Endodermal cell (in vitro differentiated cells): ENCODE measurements around the gene UBE2D1. TPM values are rescaled to one million over a fixed set of nuclear protein-coding genes. Genes with fewer than 3 reads are reported as not detected.

Source experiments
- DNase-seq: peaks from one replicate; pipeline ENCODE4 v3.0.0-alpha.2; 2017
- H3K27ac ChIP-seq: 2 replicates; pipeline ENCODE4 v1.5.1; 2013; ENCODE audit warnings: mild to moderate bottlenecking, low read depth, low read length, moderate library complexity
- H3K27me3 ChIP-seq: 2 replicates; pipeline ENCODE4 v1.6.1; 2013; ENCODE audit warnings: mild to moderate bottlenecking, low read length, moderate library complexity; ENCODE audit not compliant: insufficient read depth, control insufficient read depth, poor library complexity, severe bottlenecking
- H3K36me3 ChIP-seq: 2 replicates; pipeline ENCODE4 v1.7.0; 2013; ENCODE audit warnings: mild to moderate bottlenecking, low read length, moderate library complexity; ENCODE audit not compliant: control insufficient read depth, insufficient read depth
- H3K4me1 ChIP-seq: one replicate; pipeline ENCODE4 v1.7.0; 2013; ENCODE audit warnings: low read length; ENCODE audit not compliant: control insufficient read depth, insufficient read depth
- H3K4me3 ChIP-seq: 2 replicates; pipeline ENCODE4 v1.5.1; 2013; ENCODE audit warnings: mild to moderate bottlenecking, low read length, moderate library complexity
- H3K9ac ChIP-seq: 2 replicates; pipeline ENCODE4 v1.6.1; 2013; ENCODE audit warnings: mild to moderate bottlenecking, low read length, moderate library complexity; ENCODE audit not compliant: poor library complexity, severe bottlenecking; ENCODE audit errors: extremely low read depth
- H3K9me3 ChIP-seq: 2 replicates; pipeline ENCODE4 v1.6.1; 2013; ENCODE audit warnings: mild to moderate bottlenecking, low read length, moderate library complexity; ENCODE audit not compliant: control insufficient read depth
- H3K27ac Mint-ChIP-seq: 2 replicates; pipeline ENCODE4 v1.8.0; 2020; ENCODE audit warnings: mixed read lengths
- H3K27me3 Mint-ChIP-seq: 2 replicates; pipeline ENCODE4 v1.8.0; 2021; ENCODE audit warnings: mild to moderate bottlenecking, mixed read lengths; ENCODE audit not compliant: insufficient read depth
- H3K36me3 Mint-ChIP-seq: 2 replicates; pipeline ENCODE4 v1.8.0; 2020; ENCODE audit warnings: low read depth, mixed read lengths
- H3K4me1 Mint-ChIP-seq: 2 replicates; pipeline ENCODE4 v1.8.0; 2020; ENCODE audit warnings: mixed read lengths
- H3K4me3 Mint-ChIP-seq: 2 replicates; pipeline ENCODE4 v1.8.0; 2020; ENCODE audit warnings: mild to moderate bottlenecking, moderate library complexity, mixed read lengths
- H3K9me3 Mint-ChIP-seq: 2 replicates; pipeline ENCODE4 v1.8.0; 2020; ENCODE audit warnings: mild to moderate bottlenecking, mixed read lengths
- CTCF ChIP-seq: fragments of 200-600 bp; sonication (generic); conservative IDR thresholded peaks from 2 replicates; pipeline ENCODE4 v1.5.0; 2021; ENCODE audit warnings: antibody characterized with exemption, mild to moderate bottlenecking
- WGBS, 2 experiments: methylation state at CpG; one replicate each; pipeline versions ENCODE4 v1.1.5 to v1.1.7; 2013; ENCODE audit warnings: missing lambda C conversion rate in 2 of 2, mixed read lengths in 1 of 2; ENCODE audit not compliant: insufficient coverage in 1 of 2, insufficient read length in 1 of 2; 5-methylcytosine and 5-hydroxymethylcytosine counted together
- total RNA-seq, 2 donors: library from RNA; stranded (reverse); fragmentation: NEBNext Ultra II Directional in 1 of 2; extraction: Animal tissue kit (Norgen Biotek cat#: 25700) in 1 of 2; gene quantifications; 2 replicates in 1 of 2; 3 replicates in 1 of 2; pipeline ENCODE4 v1.2.1, GENCODE V29; 2021

UBE2D1 gene
- total RNA-seq, 2 donors from 2014 or later = 28.9 to 33.0 TPM

GRCh38 chr10:58336242-58336641 lies 1.4 kb downstream of the UBE2D1 start:
- Histone ChIP-seq H3K9ac (no peak overlapping the region), H3K27me3 (no peaks in the 10 kb centered on the region), H3K4me1 (no peaks in the 10 kb centered on the region), H3K27ac (no peak overlapping the region), H3K9me3 (no peaks in the 10 kb centered on the region), H3K36me3 (peaks cover 6% of the 10 kb centered on the region), H3K4me3 (peak overlapping the region; percentile 88)
- Mint-ChIP-seq H3K27ac (no peak overlapping the region), H3K4me3 (peak overlapping the region; percentile 89), H3K9me3 (no peaks in the 10 kb centered on the region), H3K36me3 (peaks cover 7% of the 10 kb centered on the region), H3K4me1 (peaks cover 33% of the 10 kb centered on the region), H3K27me3 (no peaks in the 10 kb centered on the region)
- 88 to 94% methylated on average over 3 to 4 of the region's 4 CpGs for WGBS, 2 experiments
- no peak for TF ChIP-seq CTCF
- no peak for DNase-seq

GRCh38 chr10:58341422-58341821 lies 6.6 kb downstream of the UBE2D1 start:
- Histone ChIP-seq H3K27ac (no peak overlapping the region), H3K4me1 (no peaks in the 10 kb centered on the region), H3K27me3 (no peaks in the 10 kb centered on the region), H3K4me3 (no peak overlapping the region), H3K36me3 (peaks cover 6% of the 10 kb centered on the region), H3K9me3 (no peaks in the 10 kb centered on the region), H3K9ac (no peak overlapping the region)
- TF ChIP-seq CTCF = no peak
- Mint-ChIP-seq H3K27me3 (no peaks in the 10 kb centered on the region), H3K4me3 (no peak overlapping the region), H3K4me1 (peaks cover 32% of the 10 kb centered on the region), H3K9me3 (no peaks in the 10 kb centered on the region), H3K36me3 (peaks cover 14% of the 10 kb centered on the region), H3K27ac (no peak overlapping the region)
- DNase-seq = no peak
- 92% methylated on average over 4 of the region's 4 CpGs; no CpG with 5 or more reads in 1 of the 2 experiments for WGBS, 2 experiments

- H3K4me3 Mint-ChIP-seq = no peak overlapping the region
- TF ChIP-seq CTCF = no peak
- no peaks in the 10 kb centered on the region for H3K9me3 Mint-ChIP-seq
- no peak for DNase-seq
- Histone ChIP-seq H3K27me3 (no peaks in the 10 kb centered on the region), H3K4me3 (no peak overlapping the region), H3K27ac (no peak overlapping the region), H3K36me3 (peaks cover 6% of the 10 kb centered on the region), H3K4me1 (no peaks in the 10 kb centered on the region), H3K9ac (no peak overlapping the region), H3K9me3 (no peaks in the 10 kb centered on the region)
- peaks cover 32% of the 10 kb centered on the region for H3K4me1 Mint-ChIP-seq
- H3K27me3 Mint-ChIP-seq = no peaks in the 10 kb centered on the region
- H3K27ac Mint-ChIP-seq = peak overlapping the region; percentile 41
- WGBS, 2 experiments = 100% methylated on average over 1 of the region's 1 CpG; no CpG with 5 or more reads in 1 of the 2 experiments
- peaks cover 17% of the 10 kb centered on the region for H3K36me3 Mint-ChIP-seq
Measured at GRCh38 chr10:58341947-58342346, 7.1 kb downstream of the UBE2D1 start.
